ENCODE results near the gene FBXL2.

- TF ChIP-seq CTCF (IDR thresholded peaks at IDR 0.05 in 4 of 5, conservative IDR thresholded peaks at IDR 0.05 in 1 of 5) (no peak), POLR2A (IDR thresholded peaks at IDR 0.05) (no peak)
These were observed 22.3 kb downstream of the FBXL2 start for GRCh38 chr3:33299395-33300081.
